GM13976 (cell line): ENCODE measurements around the gene ERCC2.

ENCODE experiments used
- DNase-seq: peaks from one replicate; pipeline ENCODE4 v3.0.0; 2012; ENCODE audit warnings: low spot score
- CTCF ChIP-seq: IDR thresholded peaks from 2 replicates; pipeline ENCODE4 v1.5.1; 2012; ENCODE audit warnings: borderline replicate concordance, mild to moderate bottlenecking; ENCODE audit not compliant: insufficient read depth; ENCODE audit errors: extremely low read depth, missing control alignments, control extremely low read depth
- in situ Hi-C: fragments of 300-500 bp; cut with MboI; formaldehyde crosslinking; loops from one replicate; pipeline ENCODE4 v1.12.0; 2022; ENCODE audit warnings: low sequenced_read_pairs, mixed read lengths, inconsistent platforms; ENCODE audit not compliant: unreplicated experiment

ERCC2 gene

GRCh38 chr19:45348367-45349125 lies 21.8 kb downstream of the ERCC2 start:
- no peak for DNase-seq
- TF ChIP-seq CTCF: no peak
- in situ Hi-C loops: no loop called here

GRCh38 chr19:45347570-45348366 lies 22.6 kb downstream of the ERCC2 start:
- TF ChIP-seq CTCF: no peak
- in situ Hi-C loops: no loop called here
- DNase-seq: no peak

- in situ Hi-C loops: no loop called here
- DNase-seq: no peak
- TF ChIP-seq CTCF: no peak
These were observed 23.9 kb downstream of the ERCC2 start for GRCh38 chr19:45346449-45346848.

GRCh38 chr19:45345506-45345860 lies 24.9 kb downstream of the ERCC2 start:
- no peak for DNase-seq
- in situ Hi-C loops: no loop called here
- no peak for TF ChIP-seq CTCF

GRCh38 chr19:45344621-45345505 lies 25.5 kb downstream of the ERCC2 start:
- TF ChIP-seq CTCF: no peak
- no peak for DNase-seq
- in situ Hi-C loops: no loop called here

- no peak for TF ChIP-seq CTCF
- in situ Hi-C loops: no loop called here
- no peak for DNase-seq
These were observed 27.5 kb downstream of the ERCC2 start for GRCh38 chr19:45342911-45343310.
